HEK293T (cell line): ENCODE data around the gene C1QTNF4.
"Not testable (repeated sequence)": the region's sequence is repeated elsewhere in the genome, so short reads cannot be mapped to it uniquely, and the experiment has no call there.

Source experiments
- CTCF ChIA-PET: fragments of 350-600 bp; formaldehyde crosslinking; extraction: SDS; loops from one replicate; lab custom pipeline; 2021; ENCODE audit warnings: antibody characterized with exemption, inconsistent platforms; lab: Yijun Ruan, JAX
- POLR2A ChIA-PET: fragments of 350-600 bp; formaldehyde crosslinking; extraction: SDS; loops from one replicate; lab custom pipeline; 2020; ENCODE audit warnings: antibody characterized with exemption, inconsistent platforms; lab: Yijun Ruan, JAX
- DNase-seq: peaks from one replicate; pipeline ENCODE4 v3.0.0; 2012; ENCODE audit warnings: mixed read lengths; ENCODE audit errors: extremely low spot score
- ARNT ChIP-seq: fragments of 450-650 bp; IDR thresholded peaks from 2 replicates; pipeline ENCODE4 v1.6.1; 2017; ENCODE audit warnings: mild to moderate bottlenecking
- BHLHE40 ChIP-seq: fragments of 450-650 bp; IDR thresholded peaks from 2 replicates; pipeline ENCODE4 v1.6.1; 2016; ENCODE audit warnings: mild to moderate bottlenecking, moderate library complexity, borderline replicate concordance
- CTBP1 ChIP-seq: fragments of 450-650 bp; IDR thresholded peaks from 2 replicates; pipeline ENCODE4 v1.6.1; 2016; ENCODE audit warnings: borderline replicate concordance
- ELF4 ChIP-seq: fragments of 450-650 bp; IDR thresholded peaks from 2 replicates; pipeline ENCODE4 v1.6.1; 2017; ENCODE audit warnings: antibody characterized with exemption
- FOXA1 ChIP-seq: fragments of 450-650 bp; IDR thresholded peaks from 2 replicates; pipeline ENCODE4 v1.6.1; 2016; ENCODE audit warnings: mild to moderate bottlenecking
- FOXK2 ChIP-seq: fragments of 450-650 bp; IDR thresholded peaks from 2 replicates; pipeline ENCODE4 v1.6.1; 2016; ENCODE audit warnings: mild to moderate bottlenecking
- FOXM1 ChIP-seq: fragments of 450-650 bp; IDR thresholded peaks from 2 replicates; pipeline ENCODE4 v1.6.1; 2017; ENCODE audit warnings: mild to moderate bottlenecking, borderline replicate concordance
- HDGF ChIP-seq: fragments of 450-650 bp; IDR thresholded peaks from 2 replicates; pipeline ENCODE4 v1.6.1; 2017; ENCODE audit warnings: antibody characterized with exemption, borderline replicate concordance
- L3MBTL2 ChIP-seq: fragments of 450-650 bp; conservative IDR thresholded peaks from 2 replicates; pipeline ENCODE4 v1.6.1; 2016; ENCODE audit warnings: mild to moderate bottlenecking
- LEF1 ChIP-seq: fragments of 450-650 bp; IDR thresholded peaks from 2 replicates; pipeline ENCODE4 v1.6.1; 2017; ENCODE audit warnings: mild to moderate bottlenecking, borderline replicate concordance
- NFRKB ChIP-seq: fragments of 450-650 bp; IDR thresholded peaks from 2 replicates; pipeline ENCODE4 v1.6.1; 2016; ENCODE audit warnings: mild to moderate bottlenecking, moderate library complexity
- SP1 ChIP-seq: fragments of 450-650 bp; IDR thresholded peaks from 2 replicates; pipeline ENCODE4 v1.6.1; 2017
- SUZ12 ChIP-seq: fragments of 450-650 bp; IDR thresholded peaks from 2 replicates; pipeline ENCODE4 v1.6.1; 2016; ENCODE audit warnings: mild to moderate bottlenecking
- TARDBP ChIP-seq: fragments of 450-650 bp; IDR thresholded peaks from 2 replicates; pipeline ENCODE4 v1.6.1; 2016
- ZNF384 ChIP-seq: fragments of 450-650 bp; IDR thresholded peaks from 2 replicates; pipeline ENCODE4 v1.6.1; 2016
- TF ChIP-seq, protein P1 (sequence below): fragments of 450-650 bp; IDR thresholded peaks from 2 replicates; pipeline ENCODE4 v1.6.1; 2016

Gene C1QTNF4

DNA sequence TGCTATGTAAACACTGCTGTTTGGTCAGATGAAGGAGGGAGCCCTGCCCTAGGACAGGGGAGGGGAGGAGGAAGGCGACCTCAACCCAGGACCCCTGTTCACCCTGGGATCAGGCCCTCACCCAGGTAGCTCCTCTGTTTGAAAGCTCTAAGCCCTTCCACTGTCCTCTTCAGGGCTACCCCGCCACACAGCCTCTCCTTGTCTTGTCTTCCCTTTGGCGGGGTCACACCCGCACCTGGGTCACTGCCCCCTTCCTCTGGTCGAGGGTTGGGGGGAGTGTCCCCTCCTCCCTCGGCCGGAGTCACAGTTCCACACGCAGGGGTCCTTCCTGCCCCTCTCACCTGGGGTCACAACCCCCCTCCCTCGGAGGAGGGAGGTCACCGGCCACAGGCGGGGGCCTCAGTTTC, 29.3 kb downstream of the C1QTNF4 start:
- TF ChIP-seq ZNF384 (no peak), FOXK2 (no peak), FOXM1 (no peak), HDGF (no peak), NFRKB (no peak), ARNT (no peak), LEF1 (no peak), ELF4 (no peak), FOXA1 (no peak), BHLHE40 (no peak), SP1 (no peak), SUZ12 (no peak), CTBP1 (no peak), L3MBTL2 (no peak)
- TF ChIP-seq, protein P1, sequence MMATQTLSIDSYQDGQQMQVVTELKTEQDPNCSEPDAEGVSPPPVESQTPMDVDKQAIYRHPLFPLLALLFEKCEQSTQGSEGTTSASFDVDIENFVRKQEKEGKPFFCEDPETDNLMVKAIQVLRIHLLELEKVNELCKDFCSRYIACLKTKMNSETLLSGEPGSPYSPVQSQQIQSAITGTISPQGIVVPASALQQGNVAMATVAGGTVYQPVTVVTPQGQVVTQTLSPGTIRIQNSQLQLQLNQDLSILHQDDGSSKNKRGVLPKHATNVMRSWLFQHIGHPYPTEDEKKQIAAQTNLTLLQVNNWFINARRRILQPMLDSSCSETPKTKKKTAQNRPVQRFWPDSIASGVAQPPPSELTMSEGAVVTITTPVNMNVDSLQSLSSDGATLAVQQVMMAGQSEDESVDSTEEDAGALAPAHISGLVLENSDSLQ: no peak
- ChIA-PET CTCF (interaction anchor here (1.0 to 1.2 kb wide), 2 partner anchors 13 to 52 kb away, joined by 3 to 4 read pairs; no protein-coding TSS in a partner anchor), POLR2A (interaction anchor here (1.0 to 3.3 kb wide), 8 partner anchors 9 to 55 kb away, joined by 3 to 20 read pairs (median 6); partner anchors contain the start of genes C1QTNF4, CELF1, KBTBD4 and NDUFS3)
- DNase-seq: no peak

DNA sequence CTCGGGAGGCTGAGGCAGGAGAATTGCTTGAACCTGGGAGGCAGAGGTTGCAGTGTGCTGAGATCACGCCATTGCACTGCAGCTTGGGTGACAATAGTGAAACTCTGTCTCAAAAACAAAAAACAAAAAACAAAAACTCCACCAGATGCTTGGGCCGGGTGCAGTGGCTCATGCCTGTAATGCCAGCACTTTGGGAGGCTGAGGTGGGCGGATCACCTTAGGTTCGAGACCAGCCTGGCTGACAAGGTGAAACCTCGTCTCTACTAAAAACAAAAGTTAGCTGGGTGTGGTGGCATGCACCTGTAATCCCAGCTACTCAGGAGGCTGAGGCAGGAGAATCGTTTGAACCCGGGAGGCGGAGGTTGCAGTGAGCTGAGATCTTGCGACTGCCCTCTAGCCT, 29.8 kb downstream of the C1QTNF4 start:
- ChIA-PET CTCF (interaction anchor here (1.2 kb wide), 1 partner anchor 13 kb away, joined by 4 read pairs; no protein-coding TSS in a partner anchor), POLR2A (interaction anchor here (0.7 to 3.3 kb wide), 8 partner anchors 9 to 804 kb away, joined by 3 to 20 read pairs (median 6); partner anchors contain the start of genes C1QTNF4, CELF1, KBTBD4 and NDUFS3)
- not testable (repeated sequence) for DNase-seq

DNA sequence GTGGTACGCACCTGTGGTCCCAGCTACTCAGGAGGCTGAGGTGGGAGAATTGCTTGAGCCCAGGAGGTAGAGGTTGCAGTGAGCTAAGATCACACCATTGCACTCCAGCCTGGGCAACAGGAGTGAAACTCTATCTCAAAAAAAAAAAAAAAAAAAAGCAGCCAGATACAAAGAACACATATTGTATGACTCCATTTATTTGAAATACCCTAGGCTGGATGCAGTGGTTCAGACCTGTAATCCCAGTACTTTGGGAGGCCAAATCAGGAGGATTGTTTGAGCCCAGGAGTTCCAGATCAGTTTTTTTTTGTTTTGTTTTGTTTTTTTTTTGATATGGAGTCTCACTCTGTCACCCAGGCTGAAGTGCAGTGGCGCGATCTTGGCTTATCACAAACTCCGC, 31.8 kb downstream of the C1QTNF4 start:
- CTCF ChIA-PET, POLR2A ChIA-PET, DNase-seq: not testable (repeated sequence)
- peak; percentile 49; the same call in 1 of the 2 replicates for TF ChIP-seq ZNF384

DNA sequence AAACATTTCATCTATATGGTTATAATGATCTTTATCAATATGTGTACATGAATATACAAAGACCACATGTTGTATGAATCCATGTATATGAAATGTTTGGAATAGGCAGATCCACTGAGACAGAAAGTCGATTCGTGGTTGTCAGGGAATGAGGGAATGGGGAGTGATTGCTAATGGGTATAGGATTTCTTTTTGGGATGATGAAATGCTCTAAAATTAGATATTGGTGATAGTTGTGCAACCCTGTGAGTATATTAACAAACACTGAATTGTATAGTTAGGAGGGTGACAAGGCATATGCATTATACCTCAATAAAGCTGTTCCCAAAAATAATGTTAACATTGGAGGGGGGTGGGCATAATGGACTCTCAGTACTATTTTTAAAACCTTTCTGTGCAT, 33.8 kb downstream of the C1QTNF4 start:
- no peak for TF ChIP-seq ZNF384
- no peak for TF ChIP-seq FOXA1
- no peak for TF ChIP-seq HDGF
- TF ChIP-seq SP1: no peak
- no peak for TF ChIP-seq L3MBTL2
- TF ChIP-seq ELF4: no peak
- TF ChIP-seq ARNT: no peak
- TF ChIP-seq LEF1: no peak
- TF ChIP-seq, protein P1: no peak
- TF ChIP-seq TARDBP: no peak
- TF ChIP-seq FOXK2: no peak
- no peak for TF ChIP-seq BHLHE40
- TF ChIP-seq FOXM1: no peak
- no peak for TF ChIP-seq SUZ12
- no peak for TF ChIP-seq NFRKB
- no peak for TF ChIP-seq CTBP1
- CTCF ChIA-PET: no interaction called here
- no peak for DNase-seq
- POLR2A ChIA-PET: no interaction called here

DNA sequence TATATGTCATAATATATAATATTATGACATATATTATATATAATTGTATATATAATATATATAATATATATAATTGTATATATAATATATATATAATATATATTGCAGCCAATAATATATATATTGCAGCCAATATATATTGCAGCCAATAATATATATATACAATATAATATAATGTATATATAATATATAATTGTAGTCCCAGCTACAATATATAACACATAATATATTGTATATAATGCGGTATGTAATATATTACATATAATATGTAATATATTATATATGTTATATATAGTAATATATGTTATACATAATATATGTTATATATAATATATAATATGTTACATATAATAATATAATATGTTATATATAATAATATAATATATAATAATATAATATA, 35.5 kb downstream of the C1QTNF4 start:
- CTCF ChIA-PET: interaction anchor here (0.6 kb wide), 1 partner anchor 18 kb away, joined by 5 read pairs; no protein-coding TSS in a partner anchor
- TF ChIP-seq BHLHE40: no peak
- no peak for TF ChIP-seq SUZ12
- TF ChIP-seq L3MBTL2: no peak
- no peak for TF ChIP-seq FOXA1
- no peak for TF ChIP-seq CTBP1
- TF ChIP-seq, protein P1: no peak
- TF ChIP-seq FOXM1: no peak
- DNase-seq: no peak

DNA sequence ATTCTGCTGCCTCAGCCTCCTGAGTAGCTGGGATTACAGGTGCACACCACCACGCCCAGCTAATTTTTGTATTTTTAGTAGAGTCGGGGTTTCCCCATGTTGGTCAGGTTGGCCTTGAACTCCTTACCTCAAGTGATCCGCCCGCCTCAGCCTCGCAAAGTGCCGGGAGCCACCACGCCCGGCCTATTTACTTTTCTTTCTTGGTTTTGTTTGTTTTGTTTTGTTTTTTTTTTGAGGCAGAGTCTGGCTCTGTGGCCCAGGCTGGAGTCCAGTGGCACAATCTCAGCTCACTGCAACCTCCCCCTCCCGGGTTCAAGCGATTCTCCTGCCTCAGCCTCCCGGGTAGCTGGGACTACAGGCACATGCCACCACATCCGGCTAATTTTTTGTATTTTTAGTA, 37.2 kb downstream of the C1QTNF4 start:
- POLR2A ChIA-PET, CTCF ChIA-PET, DNase-seq: not testable (repeated sequence)

More for the DNA sequence above, 35.5 kb downstream of the C1QTNF4 start:
- POLR2A ChIA-PET: no interaction called here

DNA sequence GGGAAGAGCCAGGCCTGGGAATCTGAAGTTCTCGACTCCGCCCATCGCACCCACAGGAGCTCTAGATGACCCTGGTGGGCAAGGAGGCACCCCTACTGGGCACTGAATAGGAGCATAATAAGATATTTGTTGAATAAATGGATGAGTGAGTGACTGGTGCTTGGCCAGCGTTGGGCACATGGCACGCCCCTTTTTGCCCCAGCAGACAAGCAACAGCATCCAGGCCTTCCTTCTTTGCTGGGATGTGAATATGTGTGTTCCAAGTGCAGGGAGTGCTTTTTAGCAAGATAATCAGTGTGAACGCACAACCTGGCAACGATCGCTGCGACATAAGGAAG, 40.8 kb downstream of the C1QTNF4 start:
- CTCF ChIA-PET: interaction anchor here (0.5 to 0.9 kb wide), 8 partner anchors 13 to 141 kb away, joined by 3 to 6 read pairs (median 4); no protein-coding TSS in a partner anchor
- POLR2A ChIA-PET: interaction anchor here (0.6 to 3.6 kb wide), 2 partner anchors 12 to 27 kb away, joined by 3 to 18 read pairs; partner anchors contain the start of gene PTPMT1
- no peak for DNase-seq
- TF ChIP-seq, protein P1: peak; percentile 72
- TF ChIP-seq FOXK2: no peak
